CD4-positive, alpha-beta T cell treated with Interleukin-15 for 1 hour (primary cell): ENCODE results near the gene KIF20B.
"Not testable (repeated sequence)": the region's sequence is repeated elsewhere in the genome, so short reads cannot be mapped to it uniquely, and the experiment has no call there.

Source experiments
- DNase-seq: peaks from one replicate; pipeline ENCODE4 v3.0.0-alpha.2; 2020

KIF20B gene

DNA sequence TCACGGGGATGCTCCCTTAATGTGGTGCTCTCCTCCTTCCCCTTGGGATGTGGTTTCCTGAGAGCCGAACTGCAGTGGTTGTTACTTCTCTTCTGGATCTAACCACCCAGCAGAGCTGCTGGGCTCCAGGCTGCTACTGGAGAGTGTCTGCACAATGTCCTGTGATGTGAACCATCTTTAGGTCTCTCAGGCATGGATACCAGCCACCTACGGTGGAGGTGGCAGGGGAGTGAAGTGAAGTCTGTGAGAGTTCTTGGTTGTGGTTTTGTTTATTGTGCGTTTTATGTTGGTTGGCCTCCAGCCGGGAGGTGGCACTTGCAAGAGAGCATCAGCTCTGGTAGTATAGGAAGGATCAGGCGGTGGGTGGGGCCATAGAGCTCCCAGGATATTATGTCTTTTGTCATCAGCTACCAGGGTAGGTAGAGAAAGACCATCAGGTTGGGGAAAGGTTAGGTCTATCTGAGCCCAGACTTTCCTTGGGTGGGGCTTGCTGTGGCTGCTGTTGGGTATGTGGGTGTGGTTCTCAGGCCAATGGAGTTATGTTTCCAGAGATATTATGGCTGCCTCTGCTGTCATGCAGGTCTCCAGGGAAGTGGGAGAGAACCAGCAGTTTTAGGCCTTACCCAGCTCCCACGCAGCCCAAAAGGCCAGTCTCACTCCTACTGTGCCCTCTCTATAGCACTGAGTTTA is 87.9 kb downstream of the KIF20B start:
- no peak for DNase-seq

GRCh38 chr10:89792187-89792586 is 90.8 kb downstream of the KIF20B start:
- no peak for DNase-seq

- peak; percentile 34 for DNase-seq
Observed at GRCh38 chr10:89793649-89794254, 92.4 kb downstream of the KIF20B start.

- no peak for DNase-seq
Observed at GRCh38 chr10:89795840-89796239, 94.5 kb downstream of the KIF20B start.

- DNase-seq, result no peak
Observed at GRCh38 chr10:89798092-89798491, 96.7 kb downstream of the KIF20B start.

- no peak for DNase-seq
Observed at GRCh38 chr10:89799573-89799972, 98.2 kb downstream of the KIF20B start.

DNA sequence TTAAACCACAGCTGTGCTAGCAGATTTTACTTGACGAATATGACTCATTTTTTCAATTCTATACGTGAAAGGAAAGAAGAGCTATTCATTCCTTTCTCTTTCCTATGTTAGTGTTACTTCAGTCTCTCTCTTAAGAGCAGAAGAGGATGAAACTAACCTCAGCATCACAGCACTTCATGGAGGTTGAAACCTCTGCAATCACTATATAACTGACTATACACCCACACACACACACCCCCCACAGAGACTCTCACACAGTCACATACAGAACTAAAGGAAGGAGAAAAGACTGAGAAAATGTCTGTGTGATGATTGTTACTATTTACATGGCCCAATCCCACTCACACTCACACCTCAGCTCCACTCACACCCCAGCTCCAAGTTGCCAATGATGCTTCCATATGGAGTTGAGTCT is 104.2 kb downstream of the KIF20B start:
- no peak for DNase-seq

- DNase-seq, result no peak
Observed at GRCh38 chr10:89808842-89809241, 107.5 kb downstream of the KIF20B start.

GRCh38 chr10:89809766-89810165 is 108.4 kb downstream of the KIF20B start:
- no peak for DNase-seq

- no peak for DNase-seq
Observed at GRCh38 chr10:89810908-89811525, 109.6 kb downstream of the KIF20B start.

DNA sequence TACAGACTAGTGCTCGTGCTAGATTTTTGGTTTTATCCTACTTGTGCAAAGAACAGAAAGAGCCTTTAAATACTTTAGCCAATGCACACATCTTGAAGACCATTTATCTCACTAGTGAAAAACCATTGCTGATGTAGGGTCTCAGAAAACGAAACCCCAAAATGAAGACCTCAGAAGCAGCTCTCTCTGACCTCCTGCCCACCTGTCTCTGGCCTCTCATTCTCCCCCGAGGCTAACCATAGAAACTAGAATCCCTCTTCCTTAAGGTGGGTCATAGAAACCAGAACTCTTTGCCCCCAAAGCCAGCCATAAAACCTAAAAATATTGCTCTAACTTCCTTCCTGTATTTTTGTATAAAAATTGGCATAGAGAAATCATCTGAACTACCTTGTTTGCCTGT is 112.2 kb downstream of the KIF20B start:
- no peak for DNase-seq

DNA sequence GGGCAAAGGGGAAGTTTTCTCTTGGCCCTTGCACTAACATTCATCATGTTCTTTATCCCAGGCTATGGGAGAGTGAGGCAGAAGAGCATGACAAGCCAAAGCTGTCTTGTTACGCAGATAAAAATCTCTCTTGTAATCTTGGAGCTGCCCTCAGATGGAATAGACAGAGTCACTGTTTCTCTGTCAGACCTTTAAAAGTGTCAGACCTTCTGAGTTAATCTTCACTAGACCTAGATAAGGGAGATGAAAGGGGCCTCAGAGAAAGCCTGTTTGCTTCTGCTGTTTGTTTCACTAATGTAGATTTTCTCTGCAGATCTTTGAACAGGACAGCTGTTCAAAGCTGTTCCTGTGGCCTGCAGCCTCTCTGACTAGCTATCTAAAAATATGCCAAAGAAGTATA is 112.9 kb downstream of the KIF20B start:
- DNase-seq, result no peak

- no peak for DNase-seq
Observed at GRCh38 chr10:89815049-89815853, 113.9 kb downstream of the KIF20B start.

DNA sequence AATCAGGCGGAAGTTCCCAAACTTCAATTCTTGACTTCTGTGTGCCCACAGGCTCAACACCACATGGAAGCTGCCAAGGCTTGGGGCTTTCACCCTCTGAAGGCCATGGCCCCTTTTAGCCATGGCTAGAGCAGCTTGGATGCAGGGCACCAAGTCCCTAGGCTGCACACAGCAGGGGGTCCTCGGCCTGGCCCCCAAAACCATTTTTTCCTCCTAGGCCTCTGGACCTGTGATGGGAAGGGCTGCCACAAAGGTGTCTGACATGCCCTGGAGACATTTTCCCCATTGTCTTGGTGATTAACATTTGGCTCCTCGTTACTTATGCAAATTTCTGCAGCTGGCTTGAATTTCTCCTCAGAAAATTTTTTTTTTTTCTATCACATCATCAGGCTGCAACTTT is 117.6 kb downstream of the KIF20B start:
- DNase-seq, result not testable (repeated sequence)
